Suprapubic skin (tissue), 4 donors: ENCODE measurements around the gene SLC2A13. TPM values are rescaled to one million over a fixed set of nuclear protein-coding genes. Genes with fewer than 3 reads are reported as not detected.

Experiments
- DNase-seq, 2 donors: peaks; one replicate each; pipeline ENCODE4 v3.0.0-alpha.2; 2019; ENCODE audit warnings: low spot score in 2 of 2
- H3K27ac ChIP-seq: fragments of 200-600 bp; sonication (generic); one replicate; pipeline ENCODE4 v1.5.1; 2019
- H3K27me3 ChIP-seq: fragments of 200-600 bp; sonication (generic); one replicate; pipeline ENCODE4 v1.5.1; 2019
- H3K36me3 ChIP-seq: fragments of 200-600 bp; sonication (generic); one replicate; pipeline ENCODE4 v1.5.1; 2019
- H3K4me1 ChIP-seq: fragments of 200-600 bp; sonication (generic); one replicate; pipeline ENCODE4 v1.5.1; 2019
- H3K4me3 ChIP-seq: fragments of 200-600 bp; sonication (generic); one replicate; pipeline ENCODE4 v1.5.1; 2019; ENCODE audit warnings: mild to moderate bottlenecking
- H3K9me3 ChIP-seq: fragments of 200-600 bp; sonication (generic); one replicate; pipeline ENCODE4 v1.5.1; 2019
- CTCF ChIP-seq, 2 donors: fragments of 200-600 bp in 1 of 2; fragments of 450-650 bp in 1 of 2; sonication (generic) in 1 of 2; IDR thresholded peaks; one replicate each; pipeline ENCODE4 v1.5.1; 2016 to 2019; ENCODE audit warnings: antibody characterized with exemption in 2 of 2, mild to moderate bottlenecking in 1 of 2, moderate library complexity in 1 of 2
- EP300 ChIP-seq: sonication (generic); formaldehyde crosslinking; IDR thresholded peaks from one replicate; pipeline ENCODE4 v1.6.1; 2017; ENCODE audit warnings: antibody characterized with exemption
- POLR2A ChIP-seq, 2 donors: fragments of 450-650 bp; IDR thresholded peaks; one replicate each; pipeline ENCODE4 v1.6.1; 2017; ENCODE audit warnings: antibody characterized with exemption in 2 of 2, mild to moderate bottlenecking in 2 of 2, moderate library complexity in 2 of 2
- POLR2AphosphoS5 ChIP-seq, 3 donors: sonication (generic); formaldehyde crosslinking; IDR thresholded peaks; one replicate each; pipeline ENCODE4 v1.6.1; 2017; ENCODE audit warnings: antibody characterized with exemption in 3 of 3
- WGBS: methylation state at CpG from one replicate; pipeline ENCODE4 v1.1.5; 2018; 5-methylcytosine and 5-hydroxymethylcytosine counted together
- total RNA-seq, 4 donors: library from RNA; depleted of rRNA; stranded (reverse); fragments of >200 nt; gene quantifications; one replicate each; pipeline ENCODE4 v1.1.0, GENCODE V29; 2016

SLC2A13 gene
- total RNA-seq, 4 donors from 2014 or later = 10.4 to 14.1 (median 13.4) TPM

DNA sequence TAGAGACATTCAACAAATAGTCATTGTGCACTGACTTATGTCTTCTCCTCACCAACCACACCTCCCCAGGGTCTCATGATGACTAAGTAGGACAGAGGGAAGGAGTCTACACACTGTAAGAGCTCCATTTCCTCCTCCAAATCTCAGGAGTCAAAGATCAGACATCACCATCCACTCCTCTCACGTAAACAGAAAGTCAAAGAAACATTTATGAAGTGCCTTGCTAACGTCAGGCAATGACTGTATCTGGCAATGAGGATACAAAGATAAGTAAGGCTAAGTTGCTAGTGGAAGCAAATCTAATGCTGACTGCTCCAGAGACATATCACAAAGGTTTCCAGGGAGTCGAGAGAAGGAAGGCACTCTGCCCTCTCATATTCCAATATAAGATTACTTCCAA is 88.9 kb downstream of the SLC2A13 start:
- TF ChIP-seq EP300 (no peak), POLR2A (IDR thresholded peaks at IDR 0.05) (no peak), CTCF (IDR thresholded peaks at IDR 0.05) (no peak), POLR2AphosphoS5 (IDR thresholded peaks at IDR 0.05) (no peak)
- no peaks in the 10 kb centered on the region for H3K9me3 ChIP-seq
- no peak overlapping the region for H3K27ac ChIP-seq
- no peak for DNase-seq
- no peaks in the 10 kb centered on the region for H3K27me3 ChIP-seq
- 89% methylated on average over 3 of the region's 3 CpGs for WGBS
- no peaks in the 10 kb centered on the region for H3K4me1 ChIP-seq
- H3K36me3 ChIP-seq = no peaks in the 10 kb centered on the region
- no peak overlapping the region for H3K4me3 ChIP-seq

GRCh38 chr12:40015881-40016280 is 90.0 kb downstream of the SLC2A13 start:
- Histone ChIP-seq H3K27me3 (no peaks in the 10 kb centered on the region), H3K27ac (no peak overlapping the region), H3K4me3 (no peak overlapping the region), H3K4me1 (no peaks in the 10 kb centered on the region), H3K9me3 (no peaks in the 10 kb centered on the region), H3K36me3 (no peaks in the 10 kb centered on the region)
- TF ChIP-seq EP300 (no peak), POLR2A (IDR thresholded peaks at IDR 0.05) (no peak), POLR2AphosphoS5 (IDR thresholded peaks at IDR 0.05) (no peak), CTCF (IDR thresholded peaks at IDR 0.05) (no peak)
- 96% methylated on average over 2 of the region's 2 CpGs for WGBS
- no peak for DNase-seq

DNA sequence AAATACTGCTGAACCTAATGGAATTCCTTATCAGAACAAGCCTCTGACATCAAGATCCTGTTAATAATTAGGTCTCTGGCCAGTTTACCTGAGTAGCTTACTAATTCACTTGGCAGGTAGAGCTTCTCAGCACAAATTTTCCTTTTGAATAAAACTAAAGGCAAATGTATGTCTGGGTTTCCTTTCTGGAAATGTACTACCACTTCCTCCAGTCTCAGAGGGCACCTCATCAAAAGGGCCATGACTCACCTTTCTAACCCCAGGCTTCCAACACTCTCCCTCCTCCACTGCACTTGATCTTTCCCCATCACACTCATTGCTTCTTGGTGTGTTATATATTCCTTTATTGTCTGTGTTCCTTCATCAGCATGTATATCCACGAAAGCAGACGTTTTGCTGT is 90.5 kb downstream of the SLC2A13 start:
- TF ChIP-seq CTCF (IDR thresholded peaks at IDR 0.05) (no peak), POLR2A (IDR thresholded peaks at IDR 0.05) (no peak), POLR2AphosphoS5 (IDR thresholded peaks at IDR 0.05) (no peak), EP300 (no peak)
- WGBS = 64% methylated on average over 2 of the region's 2 CpGs
- Histone ChIP-seq H3K4me1 (no peaks in the 10 kb centered on the region), H3K4me3 (no peak overlapping the region), H3K27ac (no peak overlapping the region), H3K9me3 (no peaks in the 10 kb centered on the region), H3K27me3 (no peaks in the 10 kb centered on the region), H3K36me3 (no peaks in the 10 kb centered on the region)
- DNase-seq = no peak

GRCh38 chr12:40013847-40014246 is 92.0 kb downstream of the SLC2A13 start:
- TF ChIP-seq CTCF (IDR thresholded peaks at IDR 0.05) (no peak), POLR2AphosphoS5 (IDR thresholded peaks at IDR 0.05) (no peak), POLR2A (IDR thresholded peaks at IDR 0.05) (no peak), EP300 (no peak)
- 75% methylated on average over 2 of the region's 2 CpGs for WGBS
- no peaks in the 10 kb centered on the region for H3K4me1 ChIP-seq

GRCh38 chr12:40013292-40013691 is 92.6 kb downstream of the SLC2A13 start:
- Histone ChIP-seq H3K4me1 (no peaks in the 10 kb centered on the region), H3K27ac (no peak overlapping the region), H3K27me3 (no peaks in the 10 kb centered on the region), H3K4me3 (no peak overlapping the region), H3K36me3 (no peaks in the 10 kb centered on the region), H3K9me3 (no peaks in the 10 kb centered on the region)
- TF ChIP-seq EP300 (no peak), POLR2AphosphoS5 (IDR thresholded peaks at IDR 0.05) (no peak), POLR2A (IDR thresholded peaks at IDR 0.05) (no peak), CTCF (IDR thresholded peaks at IDR 0.05) (no peak)
- whole genome bisulfite sequencing = 91% methylated on average over 1 of the region's 1 CpG
- no peak for DNase-seq

More at GRCh38 chr12:40013847-40014246, 92.0 kb downstream of the SLC2A13 start:
- Histone ChIP-seq H3K27ac (no peak overlapping the region), H3K9me3 (no peaks in the 10 kb centered on the region), H3K4me3 (no peak overlapping the region), H3K27me3 (no peaks in the 10 kb centered on the region), H3K36me3 (no peaks in the 10 kb centered on the region)
- no peak for DNase-seq
